ENCODE results near the gene SLC22A5.

DNA sequence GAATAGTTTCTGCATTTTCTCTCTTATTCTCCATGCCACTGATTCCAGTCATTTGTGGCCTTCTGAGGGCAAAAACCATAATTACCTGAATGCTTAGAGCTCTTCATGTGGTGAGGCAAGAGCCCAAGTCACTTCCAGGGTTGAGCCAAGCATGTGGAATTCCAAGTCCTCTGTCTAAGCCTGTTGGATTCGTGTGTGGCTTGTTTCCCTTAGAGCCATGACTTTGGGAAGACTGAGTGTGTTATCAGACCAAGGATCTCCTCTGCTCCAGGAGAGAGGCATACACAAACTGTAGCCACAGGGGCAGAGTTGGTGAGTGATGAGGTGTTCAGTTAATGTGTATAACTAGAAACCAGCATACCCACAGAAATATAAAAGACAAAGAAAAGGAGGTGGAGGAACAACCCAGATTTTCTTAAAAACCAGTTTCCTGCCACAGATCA lies 27.1 kb downstream of the SLC22A5 start:
- TF ChIP-seq CTCF (IDR thresholded peaks at IDR 0.05): no peak
- TF ChIP-seq POLR2A (IDR thresholded peaks at IDR 0.05): no peak
